ENCODE results near the gene LMOD3. TPM values are rescaled to one million over a fixed set of nuclear protein-coding genes. Genes with fewer than 3 reads are reported as not detected.

Gene LMOD3
- total and polyA plus RNA-seq, 12 donors, result 0.03 to 0.14 (median 0.08) TPM; not detected in 6

GRCh38 chr3:69118555-69118954 is 3.8 kb downstream of the LMOD3 start:
- DNase-seq, result no peak
- 94 to 100% (median 96%) methylated on average over 4 to 12 of the region's 12 CpGs for WGBS, 4 donors
- intact Hi-C loops (cut with DNase I), result no loop called here
- Histone ChIP-seq H3K27ac (no peak overlapping the region), H3K4me3 (no peak overlapping the region), H3K9me3 (replicated peaks in 1 of 3) (no peaks in the 10 kb centered on the region), H3K36me3 (replicated peaks in 1 of 2) (no peaks in the 10 kb centered on the region), H3K27me3 (no peaks in the 10 kb centered on the region), H3K4me1 (replicated peaks in 1 of 2) (peaks cover 0 to 12% of the 10 kb centered on the region in 2 donors)
- no peak for TF ChIP-seq POLR2A (IDR thresholded peaks at IDR 0.05)
- TF ChIP-seq, protein P1, sequence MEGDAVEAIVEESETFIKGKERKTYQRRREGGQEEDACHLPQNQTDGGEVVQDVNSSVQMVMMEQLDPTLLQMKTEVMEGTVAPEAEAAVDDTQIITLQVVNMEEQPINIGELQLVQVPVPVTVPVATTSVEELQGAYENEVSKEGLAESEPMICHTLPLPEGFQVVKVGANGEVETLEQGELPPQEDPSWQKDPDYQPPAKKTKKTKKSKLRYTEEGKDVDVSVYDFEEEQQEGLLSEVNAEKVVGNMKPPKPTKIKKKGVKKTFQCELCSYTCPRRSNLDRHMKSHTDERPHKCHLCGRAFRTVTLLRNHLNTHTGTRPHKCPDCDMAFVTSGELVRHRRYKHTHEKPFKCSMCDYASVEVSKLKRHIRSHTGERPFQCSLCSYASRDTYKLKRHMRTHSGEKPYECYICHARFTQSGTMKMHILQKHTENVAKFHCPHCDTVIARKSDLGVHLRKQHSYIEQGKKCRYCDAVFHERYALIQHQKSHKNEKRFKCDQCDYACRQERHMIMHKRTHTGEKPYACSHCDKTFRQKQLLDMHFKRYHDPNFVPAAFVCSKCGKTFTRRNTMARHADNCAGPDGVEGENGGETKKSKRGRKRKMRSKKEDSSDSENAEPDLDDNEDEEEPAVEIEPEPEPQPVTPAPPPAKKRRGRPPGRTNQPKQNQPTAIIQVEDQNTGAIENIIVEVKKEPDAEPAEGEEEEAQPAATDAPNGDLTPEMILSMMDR (IDR thresholded peaks at IDR 0.05), result no peak

GRCh38 chr3:69116897-69117296 is 5.5 kb downstream of the LMOD3 start:
- H3K9me3 ChIP-seq (replicated peaks in 1 of 3), result no peaks in the 10 kb centered on the region
- intact Hi-C loops (cut with DNase I), result no loop called here
- DNase-seq, result no peak
- WGBS, 4 donors, result 37 to 59% (median 54%) methylated on average over 3 of the region's 3 CpGs
- no peaks in the 10 kb centered on the region for H3K36me3 ChIP-seq (replicated peaks in 1 of 2)
- peaks cover 0 to 9% of the 10 kb centered on the region in 2 donors for H3K4me1 ChIP-seq (replicated peaks in 1 of 2)
- no peaks in the 10 kb centered on the region for H3K27me3 ChIP-seq
- no peak overlapping the region for H3K27ac ChIP-seq
- no peak for TF ChIP-seq POLR2A (IDR thresholded peaks at IDR 0.05)
- TF ChIP-seq, protein P1 (IDR thresholded peaks at IDR 0.05), result no peak
- no peak overlapping the region for H3K4me3 ChIP-seq

DNA sequence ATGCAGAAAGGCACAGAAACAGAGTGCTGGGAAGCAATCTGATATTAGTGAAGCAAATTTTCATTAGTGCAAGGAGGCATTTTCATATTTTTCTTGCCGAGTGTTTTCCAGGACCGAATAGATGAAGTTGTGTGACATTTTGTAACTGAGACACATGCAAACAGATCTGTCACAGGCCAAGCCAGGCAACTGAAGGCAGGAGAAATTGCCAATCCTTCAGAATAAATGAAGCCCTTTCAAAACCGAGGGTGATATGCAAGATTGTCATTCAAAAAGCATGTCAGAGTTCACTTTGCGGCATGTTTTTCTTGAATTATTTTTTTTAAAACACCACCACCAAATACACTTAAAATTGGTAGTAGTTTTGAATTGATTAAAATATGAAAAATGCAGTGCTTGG is 6.2 kb downstream of the LMOD3 start:
- Histone ChIP-seq H3K9me3 (replicated peaks in 1 of 3) (no peaks in the 10 kb centered on the region), H3K4me1 (replicated peaks in 1 of 2) (peaks cover 0 to 4% of the 10 kb centered on the region in 2 donors), H3K27ac (no peak overlapping the region), H3K4me3 (no peak overlapping the region), H3K36me3 (replicated peaks in 1 of 2) (no peaks in the 10 kb centered on the region), H3K27me3 (no peaks in the 10 kb centered on the region)
- no peak for DNase-seq
- TF ChIP-seq, protein P1 (IDR thresholded peaks at IDR 0.05), result no peak
- no peak for TF ChIP-seq POLR2A (IDR thresholded peaks at IDR 0.05)
- WGBS, 4 donors, result 81 to 86% (median 83%) methylated on average over 4 of the region's 4 CpGs
- intact Hi-C loops (cut with DNase I), result no loop called here

DNA sequence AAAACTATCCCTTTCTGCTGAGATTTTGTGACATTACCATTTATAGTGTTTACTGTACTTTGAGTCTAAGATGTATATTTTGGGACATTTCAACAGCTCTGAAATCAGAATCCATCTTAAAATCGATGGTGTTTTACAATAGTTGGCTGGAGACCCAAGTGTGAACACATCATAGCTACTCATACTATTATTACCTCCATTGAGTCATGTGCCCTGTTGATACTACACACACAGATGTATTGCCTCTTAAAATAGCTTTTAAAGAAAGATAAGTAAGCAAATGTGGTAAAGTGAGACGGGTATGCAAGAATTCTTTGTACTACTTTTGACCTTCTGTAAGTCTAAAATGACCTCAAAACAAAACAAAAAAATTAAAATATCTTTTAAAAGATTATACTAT is 6.7 kb downstream of the LMOD3 start:
- Histone ChIP-seq H3K27ac (no peak overlapping the region), H3K9me3 (replicated peaks in 1 of 3) (no peaks in the 10 kb centered on the region), H3K4me3 (no peak overlapping the region), H3K36me3 (replicated peaks in 1 of 2) (no peaks in the 10 kb centered on the region), H3K27me3 (no peaks in the 10 kb centered on the region), H3K4me1 (replicated peaks in 1 of 2) (no peaks in the 10 kb centered on the region)
- no peak for DNase-seq
- 54 to 74% (median 63%) methylated on average over 2 of the region's 2 CpGs for WGBS, 4 donors
- TF ChIP-seq POLR2A (IDR thresholded peaks at IDR 0.05), result no peak
- TF ChIP-seq, protein P1 (IDR thresholded peaks at IDR 0.05), result no peak
- intact Hi-C loops (cut with DNase I), result no loop called here

Data from adrenal gland (tissue), 12 donors.